Activated CD8-positive, alpha-beta memory T cell treated with anti-CD3 and anti-CD28 coated beads for 36 hours (primary cell): ENCODE results near the gene SMAD6. TPM values are rescaled to one million over a fixed set of nuclear protein-coding genes. Genes with fewer than 3 reads are reported as not detected.

Source experiments
- CTCF ChIA-PET: fragments of 350-600 bp; sonication (Branson Sonifier 250); formaldehyde crosslinking; loops from one replicate; lab custom pipeline; 2021; ENCODE audit warnings: antibody characterized with exemption; lab: Charles Lee
- POLR2A ChIA-PET: fragments of 350-600 bp; sonication (Branson Sonifier 250); formaldehyde crosslinking; loops from one replicate; lab custom pipeline; 2021; ENCODE audit warnings: antibody characterized with exemption; lab: Charles Lee
- total RNA-seq, 2 experiments: library from RNA; stranded (reverse); gene quantifications; one replicate each; pipeline ENCODE4 v1.2.3, GENCODE V29; 2021

Gene SMAD6
- total RNA-seq, 2 experiments from 2014 or later = 0.04 TPM

GRCh38 chr15:66763186-66764071 lies 61.4 kb downstream of the SMAD6 start:
- ChIA-PET POLR2A (no interaction called here), CTCF (no interaction called here)

GRCh38 chr15:66764072-66764786 lies 62.2 kb downstream of the SMAD6 start:
- ChIA-PET POLR2A (no interaction called here), CTCF (no interaction called here)

DNA sequence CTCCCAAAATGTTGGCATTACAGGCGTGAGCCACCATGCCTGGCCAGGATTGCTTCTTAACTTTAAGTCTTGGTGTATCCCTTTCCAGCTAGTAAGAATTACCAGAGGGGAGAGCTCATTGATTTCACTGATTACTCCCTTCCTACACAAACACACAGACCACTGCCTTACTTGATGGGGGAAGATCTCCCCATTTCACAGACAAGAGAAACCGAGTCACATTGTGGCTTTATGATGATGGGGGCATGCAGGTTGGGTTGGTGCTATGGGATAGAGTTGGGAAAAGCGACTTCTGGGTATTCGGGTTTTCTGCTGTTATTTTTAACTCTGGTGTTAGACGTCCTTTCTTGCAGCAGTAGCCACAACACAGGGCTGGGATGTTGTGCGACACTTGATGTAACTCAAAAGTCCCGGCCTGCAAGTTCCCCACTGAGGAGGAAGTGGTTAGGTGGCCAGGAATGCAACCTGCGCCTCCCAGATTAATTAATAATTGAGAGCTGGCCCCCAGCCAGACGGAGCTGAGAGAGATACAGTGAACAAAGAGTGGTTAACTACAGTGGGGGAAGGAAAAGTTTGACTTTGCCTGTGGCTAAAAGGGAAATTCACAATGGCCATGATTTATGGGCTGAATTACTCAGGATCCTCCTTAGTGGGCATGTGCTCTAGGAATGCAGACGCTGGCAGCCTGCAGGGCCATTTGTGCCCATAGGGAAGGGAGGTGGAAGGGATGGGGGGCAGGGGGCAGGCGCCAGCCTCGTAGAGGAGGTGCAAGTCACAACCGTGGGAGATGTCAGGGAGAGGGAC lies 63.6 kb downstream of the SMAD6 start:
- ChIA-PET POLR2A (no interaction called here), CTCF (no interaction called here)

DNA sequence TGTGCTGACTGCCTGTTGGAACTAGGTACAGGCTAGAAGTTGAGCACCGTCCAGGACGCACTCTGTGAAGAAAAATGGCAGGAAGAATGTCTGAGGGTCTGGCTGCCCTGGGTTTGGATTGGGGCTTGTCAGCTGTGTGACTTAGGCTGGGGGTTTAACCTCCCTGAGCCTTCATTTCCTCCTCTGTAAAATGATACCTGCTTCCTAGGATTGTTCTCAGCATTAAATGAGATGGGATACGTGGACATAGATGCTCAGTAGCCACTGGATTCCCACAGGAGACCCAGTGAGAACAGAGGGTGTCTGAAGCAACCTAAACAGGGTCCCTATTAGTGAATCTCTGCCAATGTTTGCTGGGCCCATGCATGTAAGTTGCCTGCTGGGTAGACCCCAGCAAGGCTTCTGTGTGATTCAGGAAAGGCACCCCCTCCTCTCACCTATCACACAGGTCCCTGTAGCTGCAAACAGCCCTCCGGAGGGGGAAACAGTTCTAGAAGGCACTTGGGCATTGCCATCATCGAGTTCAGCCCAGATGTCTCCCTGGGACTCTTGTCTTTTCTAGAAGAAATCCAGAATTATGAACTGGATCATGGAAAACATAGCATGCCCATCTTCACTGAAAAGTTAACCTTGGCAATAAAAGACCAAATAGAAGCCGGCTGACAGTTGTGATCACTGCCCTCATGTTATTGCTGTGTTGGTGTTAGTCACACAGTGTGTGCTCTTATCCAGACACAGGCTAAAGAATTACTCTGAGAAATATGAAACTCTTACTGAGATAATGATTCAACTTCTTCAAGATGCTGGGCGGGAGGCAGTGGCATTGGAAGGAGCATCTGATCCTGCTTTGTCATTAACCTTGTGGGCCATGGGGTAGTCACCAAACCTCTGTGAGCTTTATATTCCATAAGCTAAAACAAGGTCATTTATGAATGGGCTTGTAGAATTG lies 64.5 kb downstream of the SMAD6 start:
- CTCF ChIA-PET = no interaction called here
- POLR2A ChIA-PET = no interaction called here

- ChIA-PET CTCF (no interaction called here), POLR2A (no interaction called here)
Measured at GRCh38 chr15:66767240-66767659, 65.2 kb downstream of the SMAD6 start.

DNA sequence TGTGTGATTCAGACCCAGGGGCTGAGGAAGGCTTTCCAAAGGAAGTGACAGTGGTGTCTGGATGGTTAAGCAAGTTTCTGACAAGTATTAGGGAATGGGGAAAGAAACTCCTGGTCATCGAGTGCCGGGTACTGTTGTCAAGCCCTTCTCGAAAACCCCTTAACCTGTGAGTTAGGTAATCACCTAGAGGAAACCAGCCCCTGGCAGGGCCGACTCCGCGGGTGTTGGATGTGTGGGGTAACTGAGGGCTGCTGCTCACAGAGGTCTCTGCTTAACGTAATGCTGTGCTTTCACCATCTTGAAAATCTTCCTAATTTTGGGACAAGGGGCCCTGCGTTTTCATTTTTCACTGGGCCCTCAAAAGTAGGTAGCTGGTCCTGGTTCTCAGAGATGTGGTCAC lies 67.0 kb downstream of the SMAD6 start:
- POLR2A ChIA-PET = no interaction called here

DNA sequence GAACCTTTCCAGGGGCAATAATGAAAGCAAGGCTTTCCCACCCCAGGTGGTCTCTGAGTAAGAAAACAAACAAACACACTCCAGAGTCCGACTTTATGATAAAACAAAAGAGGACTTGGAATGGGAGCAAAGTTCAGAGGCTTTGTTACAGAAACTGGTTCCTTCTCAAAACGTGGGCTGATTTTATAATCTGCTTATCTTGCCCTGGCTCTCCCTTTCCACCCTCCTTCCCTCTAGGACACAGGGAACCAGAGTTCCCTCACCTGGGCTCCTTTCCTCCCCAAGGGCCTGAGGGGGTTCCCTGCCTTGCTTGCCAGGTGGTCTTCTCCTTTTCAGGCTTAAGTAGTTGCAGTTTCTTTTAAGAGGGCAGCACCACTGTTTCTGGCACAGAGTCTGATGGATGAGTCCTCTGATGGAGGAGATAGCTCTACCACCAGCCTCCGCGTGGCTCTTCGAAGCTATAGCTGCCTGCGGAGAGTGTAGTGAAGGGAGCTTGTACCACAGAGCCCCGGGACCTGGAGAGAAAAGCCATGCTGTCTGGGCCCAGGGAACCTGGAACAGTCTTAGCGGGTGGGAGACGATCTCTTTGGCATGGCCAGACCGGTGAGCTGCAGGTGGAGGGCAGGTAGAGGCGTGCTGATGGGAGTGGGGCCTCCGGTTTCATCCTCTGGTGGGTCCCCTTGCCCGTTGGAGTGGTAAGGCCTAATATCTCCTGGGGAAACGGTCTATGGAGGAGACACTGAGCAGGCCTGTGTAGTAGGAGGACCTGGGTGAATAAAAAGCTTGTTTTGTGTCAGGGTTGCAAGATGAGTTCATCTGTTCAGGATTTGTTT lies 68.7 kb downstream of the SMAD6 start:
- CTCF ChIA-PET = no interaction called here
- POLR2A ChIA-PET = no interaction called here

More for the DNA sequence above, 67.0 kb downstream of the SMAD6 start:
- CTCF ChIA-PET = no interaction called here

DNA sequence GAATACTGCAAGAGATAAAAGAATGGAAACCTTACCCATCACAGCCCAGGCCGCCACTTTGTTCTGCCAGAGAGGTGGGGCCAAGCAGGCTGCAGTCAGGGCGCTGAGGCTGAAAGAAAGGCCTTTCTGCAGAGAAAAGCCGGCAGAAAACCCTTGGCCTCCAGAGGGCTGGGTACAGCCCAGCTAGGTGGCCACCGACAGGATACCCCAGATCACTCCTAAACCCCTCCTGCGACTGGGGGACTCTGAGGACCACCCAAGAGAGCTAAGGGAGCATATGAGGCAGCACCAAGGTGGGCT lies 69.3 kb downstream of the SMAD6 start:
- POLR2A ChIA-PET = no interaction called here
- CTCF ChIA-PET = no interaction called here

GRCh38 chr15:66772604-66773128 lies 70.6 kb downstream of the SMAD6 start:
- CTCF ChIA-PET = no interaction called here
- POLR2A ChIA-PET = no interaction called here

GRCh38 chr15:66773129-66773873 lies 71.3 kb downstream of the SMAD6 start:
- CTCF ChIA-PET = no interaction called here
- POLR2A ChIA-PET = no interaction called here

DNA sequence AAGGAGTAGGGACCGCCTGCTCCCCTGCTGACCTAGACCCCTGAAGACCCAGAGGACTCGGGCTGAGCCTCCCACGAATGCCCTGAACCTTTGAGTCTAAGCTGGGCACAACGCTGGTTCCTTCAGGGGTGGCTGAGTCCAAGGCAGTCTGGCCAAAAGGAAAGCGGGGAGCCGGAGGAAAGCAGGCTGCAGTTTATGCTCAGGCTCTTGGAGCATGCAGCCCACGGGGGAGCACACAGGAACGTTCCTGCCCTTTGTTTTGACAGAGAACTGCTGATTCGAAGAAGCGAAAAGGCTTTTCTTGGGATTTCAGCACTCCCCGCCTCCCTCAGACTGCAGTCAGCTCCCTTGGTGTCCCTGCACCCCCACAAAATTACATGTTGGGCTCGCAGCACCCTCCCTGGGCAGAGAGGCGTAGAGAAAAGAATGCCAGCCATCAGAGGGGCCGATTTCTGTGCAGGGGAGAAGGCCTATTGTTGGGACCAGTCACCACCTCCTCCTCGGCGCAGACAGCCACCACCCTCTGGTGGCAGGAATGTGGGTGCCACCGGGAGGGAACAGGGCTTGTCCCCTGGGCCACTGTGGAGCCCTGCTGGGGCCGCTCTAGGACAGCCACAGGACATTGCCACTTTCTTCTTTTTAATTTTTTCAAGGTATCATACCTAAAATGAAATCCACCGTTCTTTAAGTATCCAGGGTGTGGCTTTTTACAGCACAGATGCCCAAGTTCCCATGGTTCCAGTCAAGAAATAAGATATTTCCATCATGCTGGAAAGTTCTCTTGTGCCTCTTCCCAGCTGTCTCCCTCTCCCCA lies 72.2 kb downstream of the SMAD6 start:
- POLR2A ChIA-PET = no interaction called here
- CTCF ChIA-PET = no interaction called here

DNA sequence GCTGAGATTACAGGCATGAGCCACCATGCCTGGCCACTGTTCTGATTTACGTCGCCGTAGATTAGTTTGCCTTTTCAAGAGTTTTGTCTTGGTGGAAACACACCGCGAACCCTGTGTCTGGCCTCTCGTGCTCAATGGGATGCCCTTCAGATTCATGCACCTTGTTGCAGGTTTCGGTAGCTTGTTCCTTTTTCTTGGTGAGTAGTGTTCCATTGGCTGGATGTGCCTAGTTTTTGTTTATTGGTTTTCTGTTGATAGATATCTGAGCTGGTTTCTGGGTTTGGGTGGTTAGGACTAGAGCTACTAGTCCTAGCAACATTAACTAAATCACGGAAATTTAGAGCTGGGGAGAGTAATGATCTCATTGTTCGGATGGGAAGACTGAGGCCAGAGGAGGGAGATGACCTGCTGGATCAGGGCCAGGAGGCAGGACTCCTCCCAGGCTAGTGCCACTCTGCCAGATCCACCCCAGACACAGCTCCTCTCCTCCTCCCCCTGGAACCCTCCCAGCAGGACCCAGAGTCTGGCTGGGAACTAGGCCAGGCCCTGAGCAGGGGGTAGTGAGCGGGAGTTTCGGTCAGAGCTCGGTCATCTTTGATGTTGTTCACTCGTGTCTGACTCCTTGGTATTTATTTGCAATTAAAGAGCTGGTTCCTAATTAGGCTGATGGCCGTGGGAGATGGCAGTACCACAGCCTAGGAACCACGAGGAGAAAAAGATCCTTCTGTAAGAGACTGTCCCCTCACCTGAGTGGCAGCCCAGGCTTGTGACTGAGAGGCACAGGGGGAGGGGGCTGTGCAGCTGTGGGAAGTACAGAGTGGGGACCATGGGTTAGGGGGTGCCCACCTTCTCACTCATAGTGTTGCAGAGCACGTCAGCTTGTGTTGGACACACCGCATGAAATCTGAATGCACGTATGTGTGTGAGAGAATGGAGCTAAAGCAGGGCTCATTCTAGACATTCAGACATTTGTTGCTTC lies 73.4 kb downstream of the SMAD6 start:
- ChIA-PET POLR2A (no interaction called here), CTCF (no interaction called here)

DNA sequence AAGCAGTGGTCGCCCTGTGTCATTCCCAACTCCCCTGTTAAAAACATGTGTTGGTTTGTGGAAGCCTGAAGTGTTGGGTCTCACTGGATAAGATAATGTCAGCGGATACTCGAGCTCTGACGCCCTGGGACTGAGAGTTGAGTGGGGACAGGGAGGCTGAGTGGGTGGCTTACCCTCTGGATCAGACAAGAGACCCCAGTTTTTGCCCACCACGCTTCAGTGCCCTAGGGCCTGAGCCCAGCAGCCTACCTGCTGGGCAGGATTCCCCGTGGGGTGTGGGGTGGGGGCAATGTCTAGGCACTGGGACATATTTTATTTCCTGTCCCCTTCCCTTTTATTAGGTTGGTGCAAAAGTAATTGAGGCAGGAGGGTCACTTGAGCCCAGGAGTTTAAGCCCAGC lies 75.0 kb downstream of the SMAD6 start:
- ChIA-PET CTCF (interaction anchor here (0.6 kb wide), 1 partner anchor 402 kb away, joined by 4 read pairs; no protein-coding TSS in a partner anchor), POLR2A (no interaction called here)

GRCh38 chr15:66777596-66778313 lies 75.7 kb downstream of the SMAD6 start:
- CTCF ChIA-PET = no interaction called here
- POLR2A ChIA-PET = no interaction called here

GRCh38 chr15:66778314-66778665 lies 76.3 kb downstream of the SMAD6 start:
- ChIA-PET CTCF (no interaction called here), POLR2A (no interaction called here)
